22Rv1 (cell line): ENCODE measurements around the gene PREX1.

Source experiments
- CTCF ChIP-seq: fragments of 450-650 bp; IDR thresholded peaks from 2 replicates; pipeline ENCODE4 v1.5.1; 2017; ENCODE audit warnings: mild to moderate bottlenecking
- ZFX ChIP-seq: fragments of 450-650 bp; IDR thresholded peaks from 2 replicates; pipeline ENCODE4 v1.6.1; 2017; ENCODE audit warnings: antibody characterized with exemption, borderline replicate concordance

GRCh38 chr20:48765359-48765758 lies 62.4 kb downstream of the PREX1 start:
- TF ChIP-seq CTCF (no peak), ZFX (no peak)
